Umbilical cord (tissue), 2 donors: ENCODE results near the gene RAB39A. TPM values are rescaled to one million over a fixed set of nuclear protein-coding genes. Genes with fewer than 3 reads are reported as not detected.

Experiments used
- DNase-seq: peaks from one replicate; pipeline ENCODE4 v3.0.0-alpha.2; 2015; ENCODE audit warnings: low spot score
- total RNA-seq: library from RNA; depleted of rRNA; stranded (reverse); fragments of >200 nt; gene quantifications from one replicate; pipeline ENCODE4 v1.2.3, GENCODE V29; 2014; ENCODE audit warnings: low replicate concordance; ENCODE audit not compliant: insufficient read depth

Gene RAB39A
- total RNA-seq, 1 donor from 2014 or later = 2.2 TPM

GRCh38 chr11:107961480-107961879 lies 33.2 kb downstream of the RAB39A start:
- DNase-seq = no peak

GRCh38 chr11:107962181-107962580 lies 33.9 kb downstream of the RAB39A start:
- peak; percentile 11 for DNase-seq

- no peak for DNase-seq
These were observed 34.8 kb downstream of the RAB39A start for GRCh38 chr11:107963091-107963490.

GRCh38 chr11:107969219-107969618 lies 41.0 kb downstream of the RAB39A start:
- DNase-seq = no peak

- no peak for DNase-seq
These were observed 41.8 kb downstream of the RAB39A start for GRCh38 chr11:107970049-107970448.

- DNase-seq = no peak
These were observed 45.4 kb downstream of the RAB39A start for GRCh38 chr11:107973641-107974040.

GRCh38 chr11:107988397-107989158 lies 60.3 kb downstream of the RAB39A start:
- no peak for DNase-seq

- DNase-seq = no peak
These were observed 63.7 kb downstream of the RAB39A start for GRCh38 chr11:107991868-107992414.

- DNase-seq = peak; percentile 64
These were observed 67.9 kb downstream of the RAB39A start for GRCh38 chr11:107996006-107996776.

GRCh38 chr11:107998761-107999160 lies 70.5 kb downstream of the RAB39A start:
- no peak for DNase-seq

- DNase-seq = peak; percentile 7
These were observed 71.7 kb downstream of the RAB39A start for GRCh38 chr11:107999759-108000455.

GRCh38 chr11:108002476-108002875 lies 74.2 kb downstream of the RAB39A start:
- no peak for DNase-seq

- no peak for DNase-seq
These were observed 75.4 kb downstream of the RAB39A start for GRCh38 chr11:108003623-108004022.

GRCh38 chr11:108007819-108008218 lies 79.6 kb downstream of the RAB39A start:
- DNase-seq = no peak

- DNase-seq = peak; percentile 95
These were observed 80.6 kb downstream of the RAB39A start, which contains the start of gene CUL5 for GRCh38 chr11:108008656-108009496. CUL5 (plus strand) TSS chr11:108008898; CDS start chr11:108009349, 451 bp downstream.

GRCh38 chr11:108009497-108010370 lies 81.5 kb downstream of the RAB39A start:
- peak; percentile 60 for DNase-seq

GRCh38 chr11:108012139-108012725 lies 84.0 kb downstream of the RAB39A start:
- no peak for DNase-seq
